GM19025 (cell line): ENCODE data around the gene NR2F6.

ENCODE experiments used
- ATAC-seq: cut with Tn5 transposase; IDR thresholded peaks from one replicate; pipeline ENCODE4 v1.9.1; 2021; ENCODE audit warnings: mild to moderate bottlenecking, low read depth, moderate library complexity; ENCODE audit not compliant: unreplicated experiment

NR2F6 gene

DNA sequence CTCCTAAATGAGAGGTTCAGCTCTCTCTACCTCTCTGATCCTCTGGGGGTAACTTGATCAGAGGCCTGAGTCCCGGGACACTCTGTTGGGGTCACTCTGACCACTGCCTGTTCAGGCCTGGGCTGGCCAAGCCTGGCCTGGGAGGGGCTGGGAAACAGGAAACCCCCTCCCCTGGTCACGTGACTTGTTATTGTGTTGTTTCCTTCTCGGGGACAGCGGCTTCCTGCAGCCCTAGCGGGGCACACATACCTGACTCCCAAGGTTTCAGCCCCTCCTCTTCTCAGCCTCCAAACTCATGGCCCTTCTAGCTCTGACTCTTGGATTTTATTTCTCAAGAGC lies 18.9 kb upstream of the NR2F6 start, which contains the start of gene USHBP1:
Gene USHBP1, minus strand, starts transcription at position 105 of the 339 bp plus-strand sequence. CDS start 446 bp downstream, outside the sequence.
- ATAC-seq: no peak

DNA sequence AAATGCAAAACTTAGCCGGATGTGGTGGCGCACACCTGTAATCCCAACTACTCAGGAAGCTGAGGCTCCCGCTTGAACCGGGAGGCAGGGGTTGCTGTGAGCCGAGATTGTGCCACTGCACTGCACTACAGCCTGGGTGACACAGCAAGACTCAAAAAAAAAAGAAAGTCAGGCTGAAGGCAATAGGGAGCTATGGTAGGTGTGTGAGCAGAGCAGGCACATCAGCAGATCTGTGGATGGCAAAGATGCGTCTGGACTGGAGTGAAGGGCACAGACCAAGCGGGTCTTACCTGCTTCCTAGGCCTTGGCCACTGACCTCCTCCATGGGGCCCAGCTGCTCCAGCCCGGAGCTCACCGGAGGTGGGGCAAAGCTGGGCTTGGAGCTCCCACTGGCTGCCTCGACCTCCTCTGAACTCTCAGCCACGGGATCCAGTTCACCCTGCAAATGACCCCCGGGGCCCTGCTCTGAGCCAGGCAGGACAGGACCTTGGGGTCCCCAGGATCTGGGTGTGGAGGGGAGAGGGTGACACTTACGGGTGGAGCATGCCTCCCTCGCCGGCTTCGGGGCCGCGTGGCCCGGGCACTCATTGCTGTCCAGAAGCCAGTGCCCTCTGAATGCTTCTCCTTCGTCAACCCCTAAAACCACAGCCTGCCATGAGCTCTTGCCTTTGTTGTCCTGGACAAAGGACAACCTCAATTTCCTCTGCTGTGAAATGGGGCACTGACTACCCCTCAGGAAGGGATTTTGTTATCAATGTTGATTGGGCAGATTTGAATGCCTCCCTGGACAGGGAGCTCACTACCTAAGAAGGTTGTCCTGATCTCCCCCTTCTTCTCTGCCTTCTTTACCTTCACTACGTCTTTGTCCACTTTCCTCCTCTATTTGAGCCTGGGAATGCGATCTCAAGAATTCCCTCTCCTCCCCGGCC lies 18.3 kb upstream of the NR2F6 start:
- no peak for ATAC-seq

DNA sequence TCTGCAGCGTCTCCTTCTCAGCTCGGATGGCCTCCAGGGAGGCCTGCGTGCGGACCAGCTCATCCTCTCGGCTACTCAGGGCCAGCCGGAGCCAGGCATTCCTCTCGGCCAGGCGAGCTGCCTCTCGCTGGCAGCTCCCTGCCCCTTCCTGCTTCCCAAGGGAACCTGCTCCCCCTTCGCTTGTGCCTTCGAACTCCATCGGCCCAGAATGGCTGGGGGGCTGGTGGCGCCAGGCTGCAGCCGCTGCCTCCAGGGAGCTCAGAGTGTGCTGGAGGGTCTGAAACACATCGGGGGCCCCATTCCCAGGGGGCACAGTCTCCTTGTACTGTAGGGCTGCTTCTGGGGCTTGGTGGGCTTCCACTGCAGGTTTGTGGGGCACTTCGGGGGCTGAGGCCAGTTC lies 16.8 kb upstream of the NR2F6 start:
- no peak for ATAC-seq

DNA sequence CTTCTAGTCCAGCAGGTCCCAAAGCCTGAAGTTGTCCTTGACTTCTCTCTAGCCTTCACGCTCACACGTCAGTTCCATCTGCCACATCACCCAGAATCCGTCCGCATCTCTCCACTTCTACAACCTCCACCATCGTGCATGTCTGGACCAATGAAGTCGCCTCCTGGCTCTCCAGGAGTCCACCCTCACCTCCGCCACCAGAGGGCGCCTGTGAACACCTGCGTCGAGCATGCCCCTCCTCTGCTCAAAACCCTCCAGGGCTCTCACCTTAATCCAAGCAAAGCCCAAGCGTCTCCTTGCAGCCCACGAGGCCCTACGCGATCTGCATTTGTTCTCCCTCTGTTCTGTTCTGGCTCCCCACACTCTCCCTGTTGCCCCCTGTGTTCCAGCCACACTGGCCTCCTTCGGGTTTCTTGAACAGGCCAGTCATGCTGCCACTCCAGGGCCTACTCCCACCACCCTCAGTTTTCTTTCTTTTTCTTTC lies 15.2 kb upstream of the NR2F6 start:
- ATAC-seq: peak; percentile 70

DNA sequence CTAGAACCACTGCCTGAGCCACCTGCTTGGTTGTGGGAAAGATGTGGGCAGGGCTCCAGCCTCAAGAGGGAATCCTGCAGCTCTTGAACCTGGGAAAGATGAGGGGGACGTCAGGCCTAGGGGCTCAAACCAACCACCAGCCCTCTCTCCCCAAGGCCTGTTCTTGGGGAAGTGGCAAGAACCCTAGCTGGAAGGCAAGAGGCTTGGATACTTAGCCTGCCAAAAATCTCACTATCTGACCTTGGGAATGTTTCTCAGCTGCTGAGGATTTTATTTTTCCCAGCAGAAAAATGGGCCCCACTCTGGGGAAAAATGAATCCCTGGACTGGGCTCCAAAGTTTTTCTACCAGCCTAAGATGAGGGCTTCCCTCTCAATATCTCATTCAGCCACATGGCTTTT lies 14.2 kb upstream of the NR2F6 start:
- no peak for ATAC-seq

DNA sequence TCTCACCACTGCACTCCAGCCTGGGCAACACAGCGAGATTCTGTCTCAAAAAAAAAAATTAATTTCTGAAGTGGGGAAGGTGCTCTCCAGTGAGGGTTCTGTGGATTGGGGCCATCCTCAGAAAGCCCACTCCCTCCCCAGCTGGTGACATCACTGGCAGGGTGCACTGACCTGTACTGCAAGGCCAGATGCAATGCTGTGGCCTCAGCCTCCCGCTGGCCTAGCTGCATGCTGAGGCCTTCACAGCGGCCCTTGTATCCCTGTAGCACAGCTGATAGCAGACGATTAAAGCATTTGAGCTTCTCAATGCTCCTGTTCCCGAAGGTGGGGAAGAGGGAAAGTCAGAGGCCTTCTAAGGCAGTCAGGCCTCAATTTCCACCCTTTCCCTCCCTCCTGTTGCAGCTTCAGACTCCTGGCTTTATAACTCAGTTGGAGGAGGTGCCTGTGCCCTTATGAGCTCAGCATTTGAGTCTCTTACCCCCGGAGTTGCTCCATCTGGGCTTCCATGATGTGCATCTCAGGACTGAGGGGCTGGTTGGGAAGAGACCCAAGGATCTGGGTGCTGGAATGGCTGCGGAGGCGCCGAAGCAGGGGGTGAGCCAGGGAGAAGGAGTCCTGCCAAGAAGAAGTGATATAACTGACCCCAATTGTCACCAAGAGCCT lies 13.5 kb upstream of the NR2F6 start:
- ATAC-seq: no peak

DNA sequence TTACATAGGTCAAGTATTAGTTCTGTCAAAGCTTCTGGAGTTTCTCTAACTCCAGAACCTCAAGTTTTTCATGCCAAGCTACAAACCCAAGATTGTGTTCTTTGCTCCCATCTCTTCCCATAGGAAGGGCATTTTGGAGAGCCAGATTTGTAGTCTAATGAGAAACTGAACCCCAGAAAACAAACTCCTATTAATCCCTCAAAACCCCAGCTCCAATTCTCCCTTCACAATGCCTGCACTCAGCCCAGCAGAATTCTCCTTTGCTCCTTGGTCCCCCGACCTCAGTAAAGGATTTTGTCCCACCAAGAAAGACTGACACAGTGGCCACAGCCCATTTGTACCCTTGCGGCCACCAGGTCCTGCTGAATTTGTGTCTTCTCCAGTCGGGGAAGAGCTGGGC lies 10.4 kb upstream of the NR2F6 start:
- no peak for ATAC-seq

DNA sequence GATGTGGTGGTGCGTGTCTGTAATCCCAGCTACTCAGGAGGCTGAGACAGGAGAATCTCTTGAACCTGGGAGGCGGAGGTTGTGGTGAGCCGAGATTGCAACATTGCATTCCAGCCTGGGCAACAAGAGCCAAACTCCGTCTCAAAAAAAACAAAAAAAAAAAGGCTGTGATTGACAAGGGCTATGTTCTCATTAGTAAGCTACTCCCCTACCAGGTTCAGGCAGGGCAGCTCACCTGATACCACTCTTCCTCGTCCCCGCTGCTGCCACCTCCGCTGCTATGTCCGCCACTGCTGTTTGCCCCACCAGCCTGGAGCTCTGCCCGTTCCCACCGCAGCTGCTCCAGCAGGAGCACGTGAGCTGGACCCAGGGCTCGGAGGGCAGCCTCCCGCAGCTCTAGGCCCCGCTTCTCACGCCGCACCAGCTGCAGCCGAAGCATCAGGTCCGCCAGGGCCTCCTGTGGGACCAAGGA lies 9.5 kb upstream of the NR2F6 start:
- ATAC-seq: no peak

DNA sequence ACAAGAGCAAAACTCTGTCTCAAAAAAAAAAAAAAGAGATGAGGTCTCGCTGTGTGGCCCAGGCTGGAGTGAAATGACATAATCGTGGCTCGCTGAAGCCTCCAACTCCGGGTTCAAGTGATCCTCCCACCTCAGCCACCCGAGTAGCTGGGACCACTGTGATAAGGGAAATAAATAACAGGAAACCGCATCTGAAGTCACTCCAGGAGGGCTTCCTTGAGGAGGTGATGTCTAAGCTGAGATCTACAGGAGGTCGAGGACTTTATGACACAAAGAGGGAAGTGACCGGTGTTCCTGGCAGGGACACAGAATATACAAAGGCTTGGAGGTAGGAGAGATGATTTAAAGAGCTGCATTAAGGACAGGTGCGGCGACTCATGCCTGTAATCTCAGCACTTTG lies 8.9 kb upstream of the NR2F6 start:
- ATAC-seq: no peak

DNA sequence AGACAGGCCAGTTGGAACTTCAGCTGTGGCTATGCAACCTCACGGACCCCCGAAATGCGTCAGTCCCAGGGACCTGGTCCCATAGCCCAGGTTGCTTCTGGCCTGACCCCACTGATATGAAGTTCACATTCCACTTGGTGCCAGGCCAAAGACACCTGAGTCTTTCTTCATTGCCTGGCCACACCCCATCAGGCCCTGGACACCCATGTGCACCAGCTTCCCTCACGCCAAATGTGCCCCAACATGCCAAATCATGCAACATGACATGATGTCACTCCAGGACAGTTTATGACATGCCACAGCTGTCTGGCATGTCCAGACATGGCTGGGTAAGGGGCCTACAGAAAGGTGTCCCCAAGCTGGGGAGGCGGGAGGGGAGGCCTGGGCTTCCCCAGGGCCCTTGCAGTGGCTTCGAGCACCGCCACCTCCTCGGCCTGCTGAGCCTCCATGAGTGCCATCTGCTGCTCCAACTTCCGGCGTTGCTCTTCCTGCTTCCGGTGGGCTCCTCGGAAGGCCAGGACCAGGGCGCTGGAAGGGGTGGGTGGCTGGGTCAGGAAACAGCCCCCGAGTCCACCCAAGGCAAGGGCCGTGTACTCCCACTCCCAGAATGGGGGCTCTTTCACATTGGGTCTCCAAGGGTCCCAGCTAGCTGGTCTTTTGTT lies 4.3 kb upstream of the NR2F6 start:
- no peak for ATAC-seq

DNA sequence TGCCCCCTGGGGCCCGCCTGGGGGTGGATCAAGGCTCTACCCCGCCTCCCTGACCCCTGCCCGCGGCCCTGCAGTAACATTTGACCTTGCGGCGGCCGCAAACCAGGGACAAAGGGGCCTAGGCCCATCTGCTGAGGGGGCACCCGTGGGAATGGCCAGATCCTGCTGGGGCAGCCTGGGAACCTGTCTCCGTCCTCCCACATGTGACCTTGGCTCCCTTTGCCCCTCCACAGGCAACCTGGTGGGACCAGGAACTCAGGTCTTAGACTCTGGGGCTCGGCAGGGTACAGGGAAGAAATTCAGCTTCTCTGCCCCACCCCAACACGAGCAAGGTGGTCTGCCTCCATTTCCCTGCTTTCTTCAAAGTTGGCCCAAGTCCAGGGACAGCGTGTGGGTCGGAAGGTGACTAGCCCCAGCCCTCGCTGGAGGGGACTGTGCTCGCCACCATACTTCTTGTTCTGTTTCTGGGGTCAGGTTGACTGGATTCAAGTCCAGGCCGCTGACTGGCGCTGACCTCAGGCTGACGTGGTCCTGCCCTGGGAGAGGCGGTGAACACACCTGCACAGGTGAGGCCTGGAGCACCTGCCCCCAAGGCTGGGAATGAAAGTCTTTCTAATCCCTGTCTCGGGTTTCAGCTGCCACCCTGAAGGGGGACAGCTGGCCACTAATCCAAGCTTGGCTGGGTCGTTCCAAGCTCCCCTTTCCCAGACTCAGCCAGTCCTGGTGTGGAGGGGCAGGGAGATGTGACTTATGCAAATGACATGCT lies 2.5 kb upstream of the NR2F6 start:
- no peak for ATAC-seq

DNA sequence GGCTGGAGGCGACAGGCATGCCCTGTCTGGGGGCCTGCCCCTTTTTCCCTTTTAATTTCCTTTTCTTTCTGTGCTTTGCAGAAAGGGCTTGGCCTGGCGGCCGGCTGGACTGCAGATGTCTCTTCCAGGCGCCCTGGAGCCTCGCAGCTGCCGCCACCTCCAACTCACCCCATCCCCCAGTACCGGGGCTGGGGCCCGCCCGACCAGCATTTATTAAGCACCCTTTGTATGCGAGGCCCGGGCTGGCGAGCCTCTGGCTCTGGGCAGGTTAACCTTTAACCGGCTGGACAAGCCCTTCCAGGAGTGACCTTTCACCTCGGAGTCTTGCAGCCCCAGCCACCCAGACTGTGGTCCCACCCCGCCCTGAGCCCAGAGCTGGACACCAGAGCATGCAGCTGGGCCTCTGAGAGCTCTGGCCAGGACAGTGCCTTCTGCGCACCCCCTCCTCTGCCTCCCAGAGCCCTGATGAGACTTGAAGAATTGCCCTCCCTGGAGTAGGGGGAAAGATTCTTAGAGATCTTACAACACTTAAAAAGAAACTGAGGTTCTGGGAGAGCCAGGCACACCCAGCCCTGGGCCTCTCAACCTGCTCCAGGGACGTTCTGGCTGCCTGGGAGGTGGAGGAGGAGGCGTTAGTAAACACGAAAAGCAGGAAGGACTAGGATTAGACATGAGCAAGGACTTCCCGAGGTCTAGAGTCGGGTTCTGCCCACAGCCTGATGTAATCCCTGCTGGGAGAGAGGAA lies 1.1 kb upstream of the NR2F6 start:
- no peak for ATAC-seq

DNA sequence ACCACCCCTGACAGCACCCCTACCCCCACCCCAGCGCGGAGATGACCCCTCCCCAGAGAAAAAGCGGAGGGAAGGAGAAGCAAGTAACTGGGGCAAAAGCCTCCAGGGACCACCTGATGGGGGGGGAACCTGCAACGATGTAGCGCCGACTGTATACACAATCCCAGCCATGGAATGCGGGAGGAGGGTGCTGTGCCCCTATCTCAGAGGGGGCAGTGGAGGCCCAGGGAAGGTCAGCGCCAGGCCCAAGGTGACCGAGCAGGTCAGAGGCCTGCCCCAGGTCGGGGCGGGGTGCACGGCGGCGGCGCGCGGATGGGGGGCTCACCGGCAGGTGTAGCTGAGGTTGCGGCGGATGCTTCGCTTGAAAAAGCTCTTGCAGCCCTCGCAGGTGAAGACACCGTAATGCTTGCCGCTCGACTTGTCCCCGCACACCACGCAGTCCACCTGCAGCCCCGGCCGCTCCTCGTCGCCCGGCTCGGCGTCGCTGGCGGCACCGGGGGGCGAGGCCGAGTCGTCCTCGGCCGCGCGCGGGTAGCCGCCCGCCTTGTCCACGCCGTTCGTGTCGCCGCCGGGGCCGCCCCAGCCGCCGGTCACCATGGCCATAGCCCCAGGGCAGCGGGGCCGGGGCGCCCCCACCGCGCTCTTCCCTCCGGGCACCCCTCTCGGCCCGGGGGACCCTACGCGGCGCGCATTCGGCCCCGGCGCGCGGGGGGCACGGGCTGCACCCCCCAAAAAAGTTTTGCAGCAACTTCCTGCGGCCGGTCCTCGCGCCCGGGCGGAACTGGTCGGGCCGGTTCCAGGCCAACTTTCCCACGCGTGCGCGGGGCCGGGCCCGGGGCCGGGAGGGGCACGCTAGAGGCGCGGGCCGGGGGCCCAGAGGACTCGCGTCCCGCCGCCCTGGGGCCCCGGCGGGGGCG lies 843 bp downstream of the NR2F6 start:
- peak; percentile 33 for ATAC-seq

DNA sequence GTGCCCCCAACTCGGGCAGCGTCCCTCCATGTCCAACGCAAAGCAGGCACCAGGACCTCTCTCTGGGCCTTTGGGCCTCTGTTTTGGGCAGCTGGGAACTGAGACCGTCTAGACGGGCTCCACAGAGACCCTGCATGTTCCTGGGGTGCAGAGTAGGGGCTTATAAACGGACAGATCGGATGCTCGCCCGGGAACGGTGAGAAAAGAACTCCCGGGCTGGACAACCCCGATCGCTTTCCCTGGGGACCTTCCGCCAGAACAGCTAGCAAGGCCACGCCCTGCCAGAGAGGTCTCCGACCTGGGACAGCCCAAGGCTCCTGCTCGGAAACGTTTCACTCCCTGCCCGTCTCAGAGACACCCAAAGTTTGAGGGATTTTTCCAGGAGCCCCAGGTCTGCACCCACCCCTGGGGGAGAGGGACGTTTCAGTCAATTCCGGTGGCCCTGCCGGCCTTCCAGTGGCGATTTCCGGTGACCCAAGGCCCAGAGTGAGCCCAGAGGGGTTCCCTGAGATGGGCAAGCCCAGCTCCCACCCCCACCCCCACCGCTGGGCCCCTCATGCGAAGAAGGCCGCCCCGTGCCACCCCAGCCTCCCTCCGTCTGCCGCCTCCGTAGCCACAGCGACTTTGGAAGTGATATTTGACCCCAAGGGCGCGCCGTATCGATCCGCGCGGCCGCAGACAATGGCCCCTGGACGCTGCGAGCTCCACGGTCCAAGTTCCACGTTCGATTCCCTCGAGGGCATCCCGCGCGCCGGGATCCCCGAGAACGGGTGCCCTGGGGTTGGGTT lies 1.7 kb downstream of the NR2F6 start:
- ATAC-seq: no peak

DNA sequence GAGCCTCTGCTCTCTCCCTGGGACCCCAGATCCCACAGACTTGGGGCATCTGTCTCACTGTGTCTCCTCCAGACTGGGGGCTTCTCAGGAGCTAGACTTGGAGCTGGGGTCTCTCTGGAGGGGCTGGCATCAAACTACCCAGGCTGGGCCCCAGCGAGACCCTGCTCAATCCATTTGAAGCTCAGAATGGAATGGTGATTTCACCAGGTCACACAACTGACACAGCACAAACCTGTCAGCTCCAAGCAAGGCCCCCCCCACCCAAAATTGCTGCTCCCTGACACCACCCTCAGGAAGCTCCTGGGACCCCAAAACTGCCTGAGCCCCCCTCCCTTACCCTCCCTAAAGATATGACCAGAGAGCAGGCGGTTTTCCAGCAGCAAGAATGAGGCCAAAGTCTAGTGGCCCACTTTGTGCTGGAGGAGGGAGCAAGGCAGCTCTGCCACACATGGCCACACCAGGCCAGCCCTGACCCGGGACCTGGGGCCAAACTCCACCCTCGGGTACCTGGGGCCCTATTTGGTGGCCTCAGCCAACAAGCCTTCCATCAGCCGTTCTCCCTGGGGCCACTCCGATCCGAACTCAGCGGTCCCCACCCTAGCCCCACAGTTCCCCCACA lies 2.4 kb downstream of the NR2F6 start:
- no peak for ATAC-seq

DNA sequence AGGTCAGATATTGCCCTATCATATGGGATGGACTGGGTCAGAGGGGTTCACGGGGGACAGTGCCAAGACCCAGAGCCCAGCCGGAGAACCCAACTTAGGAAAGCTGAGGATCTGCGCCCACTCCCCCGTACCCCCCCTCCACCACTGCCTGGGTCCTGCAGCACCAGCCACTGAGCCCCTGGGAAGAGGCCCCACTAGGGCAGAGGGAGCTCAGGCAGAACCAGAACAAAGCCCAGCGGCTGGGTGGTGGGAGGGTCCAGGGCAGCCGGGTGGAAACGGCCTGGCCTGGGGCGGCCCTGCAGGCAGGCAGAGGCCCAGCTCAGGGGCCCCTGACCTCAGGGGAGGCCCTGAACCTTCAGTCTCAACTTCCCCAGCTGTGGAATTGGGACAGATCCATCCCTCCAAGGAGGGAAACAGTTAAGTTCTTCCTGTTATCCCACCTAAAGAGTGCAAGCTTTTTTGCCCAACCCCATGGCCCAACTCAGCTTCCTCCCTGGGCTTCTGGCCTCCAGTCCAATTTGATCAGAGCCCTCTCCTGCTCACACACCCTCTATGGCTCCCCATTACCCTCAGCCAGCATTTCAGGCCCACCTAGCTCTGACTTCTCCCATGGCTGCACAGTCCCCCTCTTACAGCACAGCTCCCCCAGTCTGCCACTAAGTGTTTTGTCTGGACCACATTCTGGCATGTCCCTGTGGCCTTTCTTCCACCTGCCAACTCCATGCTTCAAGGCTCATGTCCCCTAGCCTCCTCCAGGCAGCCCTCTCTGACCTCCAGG lies 3.1 kb downstream of the NR2F6 start:
- no peak for ATAC-seq
